Measurements from ENCODE around the gene SLC27A4.
A peak's percentile ranks its signal among the peaks of the same experiment; 100 is the strongest.

SLC27A4 gene

DNA sequence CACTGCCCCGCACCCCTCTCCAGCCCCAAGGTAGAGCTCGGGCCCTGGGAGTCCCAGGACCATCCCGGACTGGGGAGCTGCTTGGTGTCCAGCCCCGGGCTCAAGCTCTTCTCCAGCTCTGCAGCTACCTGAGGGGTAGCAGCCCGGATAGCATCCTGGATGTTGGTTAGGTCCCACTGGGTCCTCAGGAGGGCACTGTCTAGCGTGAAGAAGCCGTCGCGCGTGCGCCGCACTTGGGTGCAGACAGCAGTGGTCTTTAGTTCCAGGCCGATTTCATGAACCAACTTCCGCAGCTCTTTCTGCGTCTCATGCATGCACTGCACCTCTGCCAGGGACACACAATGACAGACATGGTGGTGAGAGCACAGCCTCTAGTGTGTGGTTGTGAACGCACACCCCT lies 30.8 kb upstream of the SLC27A4 start:
- Histone ChIP-seq H3K27ac (ENCODE audit: low read length) (no peak overlapping the region), H3K36me3 (ENCODE audit: control insufficient read depth, insufficient read depth, low read length) (peaks cover 17% of the 10 kb centered on the region), H3K9me3 (ENCODE audit: control insufficient read depth, insufficient read depth, low read length) (no peaks in the 10 kb centered on the region), H3K4me1 (ENCODE audit: control insufficient read depth, insufficient read depth, low read length) (no peaks in the 10 kb centered on the region), H3K27me3 (ENCODE audit: control insufficient read depth, insufficient read depth, low read length) (no peaks in the 10 kb centered on the region), H3K4me3 (ENCODE audit: low read length) (no peak overlapping the region)
- no peak for DNase-seq (ENCODE audit: low read depth, low spot score)
- no CpG with 5 or more reads among the region's 16 CpGs for WGBS (ENCODE audit: insufficient coverage, insufficient read length)

DNA sequence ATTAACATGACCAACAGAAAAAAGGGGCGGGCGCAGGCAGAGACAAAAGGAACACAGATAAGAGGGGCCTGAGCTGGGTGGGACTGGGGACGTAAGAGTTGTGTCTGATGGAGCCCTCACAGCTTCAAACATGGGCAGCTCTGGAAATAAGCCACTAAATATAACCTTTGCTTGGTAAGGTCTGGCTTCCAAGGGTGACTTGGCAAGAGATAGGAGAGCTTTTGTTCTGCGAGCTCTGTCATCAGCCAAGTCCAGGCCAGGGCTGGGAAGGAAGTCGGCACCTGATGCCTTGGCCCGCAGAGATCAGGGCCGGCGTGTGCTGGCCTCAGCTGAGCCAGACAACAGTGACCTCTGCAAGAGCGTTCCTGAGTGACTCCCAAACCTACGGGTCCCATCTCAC lies 29.9 kb upstream of the SLC27A4 start:
- Histone ChIP-seq H3K4me3 (ENCODE audit: low read length) (no peak overlapping the region), H3K36me3 (ENCODE audit: control insufficient read depth, insufficient read depth, low read length) (peaks cover 23% of the 10 kb centered on the region), H3K9me3 (ENCODE audit: control insufficient read depth, insufficient read depth, low read length) (no peaks in the 10 kb centered on the region), H3K27ac (ENCODE audit: low read length) (no peak overlapping the region), H3K4me1 (ENCODE audit: control insufficient read depth, insufficient read depth, low read length) (no peaks in the 10 kb centered on the region), H3K27me3 (ENCODE audit: control insufficient read depth, insufficient read depth, low read length) (no peaks in the 10 kb centered on the region)
- DNase-seq (ENCODE audit: low read depth, low spot score) = no peak
- no CpG with 5 or more reads among the region's 10 CpGs for WGBS (ENCODE audit: insufficient coverage, insufficient read length)

DNA sequence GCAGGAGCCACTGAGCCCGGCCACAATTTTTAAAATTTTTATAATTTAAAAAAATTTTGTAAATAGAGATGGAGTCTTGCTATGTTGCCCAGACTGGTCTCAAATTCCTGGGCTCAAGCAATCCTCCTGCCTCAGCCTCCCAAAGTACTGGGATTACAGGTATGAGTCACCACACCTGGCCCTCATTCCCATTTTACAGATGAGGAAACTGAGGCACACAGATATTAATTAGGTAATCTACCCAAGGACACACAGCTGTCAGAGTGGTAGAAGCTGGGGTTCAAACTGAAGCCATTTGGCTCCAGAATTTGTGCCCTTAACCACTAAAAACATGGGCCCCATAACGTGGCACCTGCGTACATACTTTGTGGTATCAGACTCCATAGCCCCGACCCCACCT lies 25.6 kb upstream of the SLC27A4 start:
- no peak overlapping the region for H3K27ac ChIP-seq (ENCODE audit: low read length)
- no peaks in the 10 kb centered on the region for H3K9me3 ChIP-seq (ENCODE audit: control insufficient read depth, insufficient read depth, low read length)
- no peaks in the 10 kb centered on the region for H3K27me3 ChIP-seq (ENCODE audit: control insufficient read depth, insufficient read depth, low read length)
- H3K36me3 ChIP-seq (ENCODE audit: control insufficient read depth, insufficient read depth, low read length) = peaks cover 29% of the 10 kb centered on the region
- DNase-seq (ENCODE audit: low read depth, low spot score) = no peak
- no peaks in the 10 kb centered on the region for H3K4me1 ChIP-seq (ENCODE audit: control insufficient read depth, insufficient read depth, low read length)
- no CpG with 5 or more reads among the region's 4 CpGs for WGBS (ENCODE audit: insufficient coverage, insufficient read length)
- no peak overlapping the region for H3K4me3 ChIP-seq (ENCODE audit: low read length)

DNA sequence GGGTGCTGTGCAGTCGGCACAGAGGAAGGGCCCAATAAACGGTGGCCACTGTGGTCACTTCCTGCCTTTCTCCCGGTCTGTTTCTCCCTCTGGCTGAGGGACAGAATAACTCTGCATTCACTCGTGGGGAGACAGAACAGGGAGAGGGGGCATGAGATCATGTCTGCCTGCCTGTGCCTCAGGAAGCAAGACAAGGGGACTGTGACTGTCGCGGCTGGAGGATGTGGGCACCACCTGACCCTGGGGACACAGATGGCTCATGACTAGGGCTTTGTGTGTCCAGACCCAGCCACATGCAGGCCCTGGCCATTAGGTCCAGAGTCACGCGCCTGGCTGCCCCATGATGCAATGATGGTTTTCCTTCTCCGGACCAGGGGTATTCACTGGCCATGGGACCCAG lies 23.9 kb upstream of the SLC27A4 start:
- H3K36me3 ChIP-seq (ENCODE audit: control insufficient read depth, insufficient read depth, low read length) = peaks cover 19% of the 10 kb centered on the region
- DNase-seq (ENCODE audit: low read depth, low spot score) = no peak

DNA sequence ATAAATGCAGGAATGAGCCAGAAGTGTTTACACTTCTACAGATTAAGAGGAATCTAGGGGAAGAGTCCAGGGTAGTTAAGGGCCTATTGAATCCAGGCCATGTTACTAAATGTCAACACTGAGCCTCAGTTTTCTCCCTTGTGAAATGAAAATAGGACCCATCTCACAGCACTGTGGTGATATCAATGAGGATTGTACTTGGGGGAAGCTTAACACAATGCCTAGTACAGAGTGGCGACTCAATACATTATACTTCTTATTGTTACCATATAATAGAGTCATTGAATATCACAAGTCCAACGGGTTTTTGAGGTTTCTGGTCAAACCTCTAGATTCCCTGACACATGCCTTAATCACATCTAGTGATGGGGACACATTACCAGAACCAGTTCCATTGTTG lies 22.7 kb upstream of the SLC27A4 start:
- Histone ChIP-seq H3K9me3 (ENCODE audit: control insufficient read depth, insufficient read depth, low read length) (no peaks in the 10 kb centered on the region), H3K36me3 (ENCODE audit: control insufficient read depth, insufficient read depth, low read length) (peaks cover 17% of the 10 kb centered on the region; the same call in 1 of the 2 replicates), H3K27ac (ENCODE audit: low read length) (no peak overlapping the region), H3K27me3 (ENCODE audit: control insufficient read depth, insufficient read depth, low read length) (no peaks in the 10 kb centered on the region), H3K4me1 (ENCODE audit: control insufficient read depth, insufficient read depth, low read length) (no peaks in the 10 kb centered on the region), H3K4me3 (ENCODE audit: low read length) (no peak overlapping the region)
- DNase-seq (ENCODE audit: low read depth, low spot score) = no peak
- no CpG with 5 or more reads among the region's 2 CpGs for WGBS (ENCODE audit: insufficient coverage, insufficient read length)

More for the DNA sequence above, 23.9 kb upstream of the SLC27A4 start:
- H3K27me3 ChIP-seq (ENCODE audit: control insufficient read depth, insufficient read depth, low read length) = no peaks in the 10 kb centered on the region
- H3K4me1 ChIP-seq (ENCODE audit: control insufficient read depth, insufficient read depth, low read length) = no peaks in the 10 kb centered on the region
- WGBS (ENCODE audit: insufficient coverage, insufficient read length) = no CpG with 5 or more reads among the region's 9 CpGs
- no peak overlapping the region for H3K4me3 ChIP-seq (ENCODE audit: low read length)
- no peaks in the 10 kb centered on the region for H3K9me3 ChIP-seq (ENCODE audit: control insufficient read depth, insufficient read depth, low read length)
- H3K27ac ChIP-seq (ENCODE audit: low read length) = no peak overlapping the region

- no CpG with 5 or more reads among the region's 7 CpGs for WGBS (ENCODE audit: insufficient coverage, insufficient read length)
- H3K27me3 ChIP-seq (ENCODE audit: control insufficient read depth, insufficient read depth, low read length) = no peaks in the 10 kb centered on the region
- H3K36me3 ChIP-seq (ENCODE audit: control insufficient read depth, insufficient read depth, low read length) = peaks cover 13% of the 10 kb centered on the region; the same call in 1 of the 2 replicates
- DNase-seq (ENCODE audit: low read depth, low spot score) = no peak
- H3K4me3 ChIP-seq (ENCODE audit: low read length) = no peak overlapping the region; the same call in 1 of the 2 replicates
- H3K4me1 ChIP-seq (ENCODE audit: control insufficient read depth, insufficient read depth, low read length) = no peaks in the 10 kb centered on the region
- H3K9me3 ChIP-seq (ENCODE audit: control insufficient read depth, insufficient read depth, low read length) = no peaks in the 10 kb centered on the region
- H3K27ac ChIP-seq (ENCODE audit: low read length) = no peak overlapping the region
Observed at GRCh38 chr9:128321343-128321742, 19.0 kb upstream of the SLC27A4 start.

GRCh38 chr9:128321879-128322403 lies 18.4 kb upstream of the SLC27A4 start:
- Histone ChIP-seq H3K4me1 (ENCODE audit: control insufficient read depth, insufficient read depth, low read length) (no peaks in the 10 kb centered on the region), H3K9me3 (ENCODE audit: control insufficient read depth, insufficient read depth, low read length) (no peaks in the 10 kb centered on the region), H3K27me3 (ENCODE audit: control insufficient read depth, insufficient read depth, low read length) (no peaks in the 10 kb centered on the region), H3K4me3 (ENCODE audit: low read length) (peak overlapping the region; percentile 84; the same call in 1 of the 2 replicates), H3K36me3 (ENCODE audit: control insufficient read depth, insufficient read depth, low read length) (peaks cover 11% of the 10 kb centered on the region; the same call in 1 of the 2 replicates), H3K27ac (ENCODE audit: low read length) (no peak overlapping the region)
- DNase-seq (ENCODE audit: low read depth, low spot score) = no peak
- no CpG with 5 or more reads among the region's 21 CpGs for WGBS (ENCODE audit: insufficient coverage, insufficient read length)

- no peaks in the 10 kb centered on the region for H3K27me3 ChIP-seq (ENCODE audit: control insufficient read depth, insufficient read depth, low read length)
- H3K4me3 ChIP-seq (ENCODE audit: low read length) = peak within 1 kb of the TSS; percentile 84
- DNase-seq (ENCODE audit: low read depth, low spot score) = peak; percentile 82
- WGBS (ENCODE audit: insufficient coverage, insufficient read length) = no CpG with 5 or more reads among the region's 83 CpGs
- H3K36me3 ChIP-seq (ENCODE audit: control insufficient read depth, insufficient read depth, low read length) = peaks cover 8% of the 10 kb centered on the region; the same call in 1 of the 2 replicates
- no peak within 1 kb of the TSS for H3K27ac ChIP-seq (ENCODE audit: low read length)
- no peaks in the 10 kb centered on the region for H3K9me3 ChIP-seq (ENCODE audit: control insufficient read depth, insufficient read depth, low read length)
- no peaks in the 10 kb centered on the region for H3K4me1 ChIP-seq (ENCODE audit: control insufficient read depth, insufficient read depth, low read length)
Observed at GRCh38 chr9:128322404-128323211, 17.7 kb upstream of the SLC27A4 start, which contains the start of the genes COQ4 and TRUB2. Gene COQ4 (plus strand): TSS chr9:128322839. CDS start chr9:128322859, 20 bp downstream. Gene TRUB2 (minus strand): TSS chr9:128322447. CDS start chr9:128322408, 39 bp downstream.

GRCh38 chr9:128323212-128323730 lies 17.1 kb upstream of the SLC27A4 start:
- no peak for DNase-seq (ENCODE audit: low read depth, low spot score)
- Histone ChIP-seq H3K4me3 (ENCODE audit: low read length) (peak overlapping the region; percentile 84), H3K4me1 (ENCODE audit: control insufficient read depth, insufficient read depth, low read length) (no peaks in the 10 kb centered on the region), H3K36me3 (ENCODE audit: control insufficient read depth, insufficient read depth, low read length) (peaks cover 8% of the 10 kb centered on the region; the same call in 1 of the 2 replicates), H3K27ac (ENCODE audit: low read length) (no peak overlapping the region), H3K9me3 (ENCODE audit: control insufficient read depth, insufficient read depth, low read length) (no peaks in the 10 kb centered on the region), H3K27me3 (ENCODE audit: control insufficient read depth, insufficient read depth, low read length) (no peaks in the 10 kb centered on the region)
- no CpG with 5 or more reads among the region's 16 CpGs for WGBS (ENCODE audit: insufficient coverage, insufficient read length)

DNA sequence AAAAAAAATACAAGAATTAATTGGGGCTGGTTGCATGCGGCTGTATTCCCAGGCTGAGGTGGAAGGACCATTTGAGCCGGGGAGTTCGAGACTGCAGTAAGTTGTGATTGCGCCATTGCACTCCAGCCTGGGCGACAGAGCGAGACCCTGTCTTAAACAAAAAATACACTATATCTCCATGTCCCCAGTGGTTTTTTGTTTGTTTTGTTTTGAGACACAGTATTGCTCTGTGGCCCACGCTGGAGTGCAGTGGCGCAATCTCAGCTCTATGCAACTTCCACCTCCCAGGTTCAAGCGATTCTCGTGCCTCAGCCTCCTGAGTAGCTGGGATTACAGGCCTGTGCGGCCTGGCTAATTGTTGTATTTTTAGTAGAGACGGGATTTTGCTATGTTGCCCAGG lies 16.5 kb upstream of the SLC27A4 start:
- Histone ChIP-seq H3K27ac (ENCODE audit: low read length) (no peak overlapping the region), H3K36me3 (ENCODE audit: control insufficient read depth, insufficient read depth, low read length) (peaks cover 8% of the 10 kb centered on the region; the same call in 1 of the 2 replicates), H3K4me1 (ENCODE audit: control insufficient read depth, insufficient read depth, low read length) (no peaks in the 10 kb centered on the region), H3K9me3 (ENCODE audit: control insufficient read depth, insufficient read depth, low read length) (no peaks in the 10 kb centered on the region), H3K27me3 (ENCODE audit: control insufficient read depth, insufficient read depth, low read length) (no peaks in the 10 kb centered on the region), H3K4me3 (ENCODE audit: low read length) (peak overlapping the region; percentile 84; the same call in 1 of the 2 replicates)
- WGBS (ENCODE audit: insufficient coverage, insufficient read length) = no CpG with 5 or more reads among the region's 12 CpGs
- no peak for DNase-seq (ENCODE audit: low read depth, low spot score)

All from iPS DF 6.9 (cell line).